CD4-positive, alpha-beta T cell treated with Interleukin-17A for 4 hours (primary cell): ENCODE data around the gene TMEM208.

Experiments
- DNase-seq: peaks from one replicate; pipeline ENCODE4 v3.0.0-alpha.2; 2020; ENCODE audit warnings: mixed read lengths

TMEM208 gene

DNA sequence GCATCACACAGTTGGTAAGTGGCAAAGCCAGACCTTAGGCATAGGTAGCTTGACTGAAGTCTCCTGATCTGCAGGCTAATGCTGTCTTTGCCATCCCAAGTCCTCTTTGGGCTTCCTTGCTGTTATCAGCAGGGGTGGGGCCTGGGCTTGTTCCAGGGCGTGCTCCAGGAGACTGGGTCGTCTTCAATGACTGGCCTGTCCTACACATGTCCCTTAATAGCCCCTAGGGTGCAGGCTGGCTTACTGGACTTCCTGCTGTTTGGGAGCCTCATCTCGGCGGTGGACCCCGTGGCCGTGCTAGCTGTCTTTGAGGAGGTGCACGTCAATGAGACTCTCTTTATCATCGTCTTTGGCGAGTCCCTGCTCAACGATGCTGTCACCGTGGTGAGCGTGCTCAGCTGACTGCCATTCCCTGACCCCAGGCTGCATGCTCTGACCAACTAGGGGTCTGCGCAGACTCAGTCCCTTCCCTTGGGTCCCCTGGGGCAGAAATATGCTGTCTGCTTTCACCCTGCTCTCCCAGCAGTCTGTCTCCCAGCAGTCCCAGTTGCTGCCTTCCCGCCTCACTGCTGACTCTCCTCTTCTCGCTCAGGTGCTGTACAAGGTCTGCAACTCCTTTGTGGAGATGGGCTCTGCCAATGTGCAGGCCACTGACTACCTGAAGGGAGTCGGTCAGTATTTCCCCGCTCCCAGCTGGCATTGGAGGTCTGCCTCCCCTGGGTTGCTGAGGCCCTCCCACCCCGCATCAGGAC lies 28.0 kb downstream of the TMEM208 start:
- no peak for DNase-seq

GRCh38 chr16:67255553-67256221 lies 28.8 kb downstream of the TMEM208 start:
- no peak for DNase-seq

DNA sequence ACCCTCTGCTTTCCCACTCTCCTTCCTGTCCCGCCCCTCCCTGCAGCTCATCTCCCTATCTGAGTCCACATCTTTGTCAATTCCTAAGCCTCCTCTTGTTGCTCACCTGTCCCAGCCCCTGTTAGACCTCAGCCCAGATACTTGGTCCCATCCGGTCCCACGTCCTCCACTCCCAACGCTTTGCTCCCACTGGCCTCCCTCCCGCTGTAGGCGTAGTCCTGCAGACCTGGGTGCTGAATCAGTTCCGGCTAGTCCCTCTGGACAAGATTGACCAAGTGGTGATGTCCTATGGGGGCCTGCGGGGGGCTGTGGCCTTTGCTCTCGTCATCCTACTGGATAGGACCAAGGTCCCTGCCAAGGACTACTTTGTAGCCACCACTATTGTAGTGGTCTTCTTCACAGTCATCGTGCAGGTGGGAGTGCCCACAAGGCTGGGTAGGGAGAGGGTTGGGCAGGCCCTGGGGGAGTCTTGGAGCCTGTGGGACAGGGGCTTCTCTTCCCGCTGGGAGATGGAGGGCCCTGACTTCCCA lies 29.8 kb downstream of the TMEM208 start:
- no peak for DNase-seq

DNA sequence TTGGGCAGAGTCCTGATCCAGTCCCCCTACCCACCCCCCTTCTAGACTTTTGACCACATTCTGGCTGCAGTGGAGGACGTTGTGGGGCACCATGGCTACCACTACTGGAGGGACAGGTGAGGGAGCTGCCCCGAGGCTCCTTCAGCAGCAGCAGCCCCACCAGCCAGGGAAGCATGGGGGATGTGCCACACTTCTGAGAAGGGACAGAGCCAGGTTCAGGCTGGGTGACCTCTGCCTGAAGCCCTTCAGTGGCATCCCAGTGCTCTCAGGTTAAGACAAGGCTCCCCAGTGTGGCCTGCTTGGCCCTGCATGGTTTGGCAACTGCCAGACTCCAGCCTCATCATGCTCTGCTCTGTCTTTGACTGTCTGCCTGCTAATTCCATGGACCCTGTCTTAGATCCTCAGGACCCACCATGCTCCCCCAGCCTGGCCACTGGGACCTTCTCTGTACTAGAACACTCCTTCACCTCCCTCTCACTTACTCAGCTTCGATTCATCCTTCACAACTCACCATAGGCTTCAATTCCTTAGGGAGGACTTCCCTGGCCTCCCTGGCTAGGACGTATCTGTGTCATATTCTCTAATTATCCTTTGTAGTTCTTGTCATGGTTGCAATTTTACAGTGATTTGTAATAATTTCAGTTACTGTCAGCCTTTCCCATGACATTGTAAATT lies 30.7 kb downstream of the TMEM208 start:
- no peak for DNase-seq

GRCh38 chr16:67258161-67258835 lies 31.4 kb downstream of the TMEM208 start:
- no peak for DNase-seq

- DNase-seq: no peak
Observed at GRCh38 chr16:67259705-67260104, 32.8 kb downstream of the TMEM208 start.

GRCh38 chr16:67260426-67261063 lies 33.6 kb downstream of the TMEM208 start:
- peak; percentile 29 for DNase-seq

DNA sequence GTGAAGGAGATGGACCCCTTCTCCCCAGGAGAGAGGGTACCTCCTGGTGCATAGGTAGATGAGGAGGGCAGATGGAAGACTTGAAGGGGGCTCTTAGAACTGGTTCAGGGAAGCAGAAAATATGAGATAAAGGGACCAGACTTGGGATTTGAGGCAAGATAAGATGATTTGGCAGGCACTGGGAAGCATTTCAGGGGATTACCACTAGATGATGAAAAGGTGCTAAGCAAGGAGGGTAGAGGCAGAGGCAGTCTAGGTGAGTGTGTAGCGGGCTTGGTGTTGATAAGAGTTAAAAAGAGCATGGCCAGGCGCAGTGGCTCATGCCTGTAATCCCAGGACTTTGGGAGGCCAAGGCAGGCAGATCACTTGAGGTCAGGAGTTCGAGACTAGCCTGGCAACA lies 36.3 kb downstream of the TMEM208 start:
- DNase-seq: no peak

GRCh38 chr16:67264277-67264676 lies 37.3 kb downstream of the TMEM208 start:
- no peak for DNase-seq

GRCh38 chr16:67264866-67265265 lies 37.9 kb downstream of the TMEM208 start:
- DNase-seq: no peak

GRCh38 chr16:67265834-67266233 lies 38.9 kb downstream of the TMEM208 start:
- DNase-seq: no peak

DNA sequence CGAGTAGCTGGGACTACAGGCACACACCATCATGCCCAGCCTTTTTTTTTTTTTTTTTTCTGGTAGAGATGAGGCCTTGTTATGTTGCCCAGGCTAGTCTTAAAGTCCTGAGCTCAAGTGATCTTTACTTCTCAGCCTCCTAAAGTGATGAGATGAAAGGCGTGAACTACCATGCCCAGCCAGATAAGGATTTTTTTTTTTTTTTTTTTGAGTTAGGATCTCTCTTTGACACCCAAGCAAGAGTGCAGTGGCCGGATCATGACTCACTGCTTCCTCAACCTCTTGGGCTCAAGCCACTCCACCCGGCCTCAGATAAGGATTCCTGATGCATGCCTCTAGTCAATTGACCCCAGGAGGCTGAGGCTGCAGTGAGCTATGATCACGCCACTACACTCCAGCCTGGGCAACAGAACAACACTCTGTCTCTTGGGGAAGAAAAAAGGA lies 41.2 kb downstream of the TMEM208 start:
- no peak for DNase-seq

DNA sequence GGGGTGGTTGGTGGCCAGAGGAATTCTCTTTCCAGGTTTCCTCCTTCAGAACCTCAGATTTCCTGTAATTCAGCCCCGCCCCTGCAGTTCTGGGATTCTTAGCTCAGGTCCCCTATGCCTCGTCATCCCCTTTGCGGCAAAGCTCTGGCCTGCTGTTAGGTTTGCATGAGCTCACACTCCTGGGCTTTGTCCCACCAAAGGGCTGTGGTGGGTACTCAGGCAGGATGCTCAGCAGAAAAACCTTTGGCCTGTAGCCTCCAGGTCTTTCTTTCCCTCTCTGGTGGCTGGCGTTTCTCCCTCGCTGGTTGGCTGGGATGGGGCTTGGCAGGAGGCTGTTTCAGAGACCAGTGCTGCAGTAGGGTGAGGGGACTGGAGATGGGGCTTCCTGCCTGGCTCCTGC lies 42.8 kb downstream of the TMEM208 start:
- no peak for DNase-seq

GRCh38 chr16:67270931-67271338 lies 44.0 kb downstream of the TMEM208 start:
- no peak for DNase-seq

DNA sequence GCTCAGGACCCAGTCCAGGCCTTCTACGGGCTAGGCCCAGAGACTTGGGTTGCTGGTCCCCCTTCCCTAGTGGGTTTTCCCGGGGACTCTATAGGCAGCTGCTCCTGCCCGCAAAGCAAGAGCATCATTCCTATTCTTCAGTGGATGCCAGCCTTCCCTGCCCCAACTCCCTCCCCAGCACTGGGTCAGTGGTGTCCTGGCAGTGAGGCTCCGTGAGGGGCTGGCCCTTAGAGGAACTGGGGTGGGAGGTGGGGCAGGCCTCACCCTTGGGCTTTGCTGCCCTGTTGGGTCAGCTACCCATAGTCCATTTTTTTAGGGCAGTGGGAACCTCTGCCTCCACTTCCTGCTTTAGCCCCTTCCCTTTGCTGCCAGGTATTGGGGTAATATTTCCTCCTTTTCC lies 44.5 kb downstream of the TMEM208 start:
- no peak for DNase-seq

GRCh38 chr16:67275321-67275720 lies 48.4 kb downstream of the TMEM208 start:
- DNase-seq: no peak

DNA sequence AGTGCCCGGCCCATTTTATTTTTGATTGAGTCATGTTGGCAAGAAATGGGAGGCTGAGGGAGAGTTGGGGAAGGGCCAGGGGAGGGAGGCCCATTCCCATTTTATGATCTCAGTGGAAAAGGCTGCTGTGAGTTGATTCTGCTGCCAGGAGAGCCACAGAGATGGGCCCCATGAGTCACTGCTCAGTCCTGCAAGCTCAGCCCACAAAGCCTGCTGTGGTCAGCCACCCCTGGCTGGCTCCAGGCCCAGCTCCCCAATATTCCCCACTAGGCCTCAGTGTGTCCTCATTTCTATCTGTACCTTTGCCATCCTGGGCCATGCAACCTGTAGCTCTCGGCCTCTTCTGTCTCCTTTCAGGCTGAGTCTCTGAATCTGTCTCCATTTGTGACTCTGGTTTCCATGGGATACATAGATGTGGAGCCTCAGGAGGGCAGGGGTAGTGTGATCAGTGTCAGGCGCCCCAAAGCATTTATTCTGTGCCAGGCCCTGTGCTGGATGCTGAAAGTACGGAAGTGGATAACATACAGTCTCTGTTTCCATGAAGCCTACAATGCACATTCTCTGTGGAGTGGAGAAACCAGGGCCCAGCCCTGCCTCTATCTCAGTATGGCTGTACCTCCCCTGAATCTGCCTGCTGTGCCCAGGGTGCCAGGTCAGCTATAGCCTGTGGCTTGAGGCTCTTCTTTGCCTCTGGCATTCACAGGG lies 50.5 kb downstream of the TMEM208 start:
- no peak for DNase-seq

GRCh38 chr16:67277999-67278772 lies 51.3 kb downstream of the TMEM208 start:
- no peak for DNase-seq
